ES-I3 (cell line): Measurements from ENCODE around the gene PRR13.
"Not testable (repeated sequence)": the region's sequence is repeated elsewhere in the genome, so short reads cannot be mapped to it uniquely, and the experiment has no call there.

Source experiments
- H3K36me3 ChIP-seq: 2 replicates; pipeline ENCODE4 v1.6.1; 2013; ENCODE audit warnings: mild to moderate bottlenecking, low read length, control low read depth, moderate library complexity; ENCODE audit not compliant: insufficient read depth
- H3K4me1 ChIP-seq: 2 replicates; pipeline ENCODE4 v1.6.1; 2013; ENCODE audit warnings: mild to moderate bottlenecking, control low read depth, low read length; ENCODE audit not compliant: insufficient read depth
- H3K9ac ChIP-seq: 2 replicates; pipeline ENCODE4 v1.6.1; 2013; ENCODE audit warnings: low read depth, mild to moderate bottlenecking, low read length, moderate library complexity
- H3K9me3 ChIP-seq: 2 replicates; pipeline ENCODE4 v1.6.1; 2013; ENCODE audit warnings: mild to moderate bottlenecking, low read length, moderate library complexity; ENCODE audit not compliant: control insufficient read depth, insufficient read depth

Gene PRR13

GRCh38 chr12:53424626-53425514 is 16.7 kb upstream of the PRR13 start:
- Histone ChIP-seq H3K4me1 (peaks cover 6% of the 10 kb centered on the region; the same call in 1 of the 2 replicates), H3K9me3 (no peaks in the 10 kb centered on the region), H3K9ac (no peak overlapping the region), H3K36me3 (no peaks in the 10 kb centered on the region)

- peaks cover 3% of the 10 kb centered on the region; the same call in 1 of the 2 replicates for H3K4me1 ChIP-seq
- no peaks in the 10 kb centered on the region for H3K36me3 ChIP-seq
- H3K9me3 ChIP-seq, result no peaks in the 10 kb centered on the region
- no peak overlapping the region for H3K9ac ChIP-seq
Measured at GRCh38 chr12:53425515-53426150, 15.9 kb upstream of the PRR13 start.

- no peaks in the 10 kb centered on the region for H3K36me3 ChIP-seq
Measured at GRCh38 chr12:53427905-53428594, 13.5 kb upstream of the PRR13 start.

GRCh38 chr12:53428741-53429140 is 12.8 kb upstream of the PRR13 start:
- no peaks in the 10 kb centered on the region for H3K36me3 ChIP-seq
- no peaks in the 10 kb centered on the region for H3K4me1 ChIP-seq
- H3K9me3 ChIP-seq, result no peaks in the 10 kb centered on the region
- no peak overlapping the region for H3K9ac ChIP-seq

More at GRCh38 chr12:53427905-53428594, 13.5 kb upstream of the PRR13 start:
- Histone ChIP-seq H3K9me3 (no peaks in the 10 kb centered on the region), H3K9ac (no peak overlapping the region), H3K4me1 (no peaks in the 10 kb centered on the region)

GRCh38 chr12:53430116-53430515 is 11.4 kb upstream of the PRR13 start:
- no peaks in the 10 kb centered on the region for H3K36me3 ChIP-seq
- no peak overlapping the region for H3K9ac ChIP-seq
- H3K9me3 ChIP-seq, result no peaks in the 10 kb centered on the region
- no peaks in the 10 kb centered on the region for H3K4me1 ChIP-seq

GRCh38 chr12:53431187-53431586 is 10.3 kb upstream of the PRR13 start:
- Histone ChIP-seq H3K36me3 (no peaks in the 10 kb centered on the region), H3K9ac (no peak overlapping the region), H3K4me1 (no peaks in the 10 kb centered on the region), H3K9me3 (no peaks in the 10 kb centered on the region)

- H3K4me1 ChIP-seq, H3K9me3 ChIP-seq, H3K36me3 ChIP-seq, H3K9ac ChIP-seq: not testable (repeated sequence)
Measured at GRCh38 chr12:53435326-53435725, 6.2 kb upstream of the PRR13 start.

- not testable (repeated sequence) for H3K36me3 ChIP-seq, H3K9me3 ChIP-seq, H3K4me1 ChIP-seq, H3K9ac ChIP-seq
Measured at GRCh38 chr12:53439582-53439981, 2.0 kb upstream of the PRR13 start.

- Histone ChIP-seq H3K36me3 (peaks cover 10% of the 10 kb centered on the region), H3K4me1 (no peaks in the 10 kb centered on the region), H3K9me3 (no peaks in the 10 kb centered on the region), H3K9ac (no peak overlapping the region)
Measured at GRCh38 chr12:53443955-53444354, 2.4 kb downstream of the PRR13 start.

- peaks cover 10% of the 10 kb centered on the region for H3K36me3 ChIP-seq
- not testable (repeated sequence) for H3K9ac ChIP-seq, H3K4me1 ChIP-seq, H3K9me3 ChIP-seq
Measured at GRCh38 chr12:53444593-53445325, 3.2 kb downstream of the PRR13 start.

- Histone ChIP-seq H3K4me1 (peaks cover 7% of the 10 kb centered on the region; the same call in 1 of the 2 replicates), H3K36me3 (peaks cover 23% of the 10 kb centered on the region), H3K9ac (no peak overlapping the region), H3K9me3 (no peaks in the 10 kb centered on the region)
Measured at GRCh38 chr12:53450936-53451335, 9.4 kb downstream of the PRR13 start.

GRCh38 chr12:53451661-53452158 is 10.2 kb downstream of the PRR13 start, which contains the start of gene PCBP2:
Gene PCBP2 (plus strand): TSS chr12:53452102. CDS start chr12:53454801, 2,699 bp downstream.
- no peaks in the 10 kb centered on the region for H3K9me3 ChIP-seq
- peaks cover 29% of the 10 kb centered on the region for H3K36me3 ChIP-seq
- H3K4me1 ChIP-seq, result peaks cover 7% of the 10 kb centered on the region; the same call in 1 of the 2 replicates
- H3K9ac ChIP-seq, result peak within 1 kb of the TSS; percentile 97

GRCh38 chr12:53452159-53453077 is 10.9 kb downstream of the PRR13 start:
- H3K9ac ChIP-seq, result peak overlapping the region; percentile 97
- no peaks in the 10 kb centered on the region for H3K9me3 ChIP-seq
- peaks cover 36% of the 10 kb centered on the region for H3K36me3 ChIP-seq
- peaks cover 7% of the 10 kb centered on the region; the same call in 1 of the 2 replicates for H3K4me1 ChIP-seq
